Activated T-helper 1 cell treated with anti-CD3 and anti-CD28 coated beads, Interleukin-12 subunit alpha, Interleukin-12 subunit beta, Interleukin-2, Interleukin-4 antibody, amounts not matched to agents 30 ng/mL and 10 ng/mL and 1 ng/mL, durations not matched to agents 14 hours and 24 hours and 36 hours (primary cell): Measurements from ENCODE around the gene FLNB. TPM values are rescaled to one million over a fixed set of nuclear protein-coding genes. Genes with fewer than 3 reads are reported as not detected.
A peak's percentile ranks its signal among the peaks of the same experiment; 100 is the strongest.

Experiments used
- DNase-seq: peaks from one replicate; pipeline ENCODE4 v3.0.0; 2021; ENCODE audit warnings: low spot score
- H3K27ac Mint-ChIP-seq: one replicate; pipeline ENCODE4 v1.8.0; 2021; ENCODE audit warnings: mild to moderate bottlenecking, mixed read lengths
- H3K27me3 Mint-ChIP-seq: one replicate; pipeline ENCODE4 v1.8.0; 2022; ENCODE audit warnings: mild to moderate bottlenecking, moderate library complexity, mixed read lengths; ENCODE audit not compliant: insufficient read depth
- H3K36me3 Mint-ChIP-seq: one replicate; pipeline ENCODE4 v1.8.0; 2021; ENCODE audit warnings: low read depth, mixed read lengths
- H3K4me1 Mint-ChIP-seq: one replicate; pipeline ENCODE4 v1.8.0; 2021; ENCODE audit warnings: low read depth, mixed read lengths
- H3K4me3 Mint-ChIP-seq: one replicate; pipeline ENCODE4 v1.8.0; 2021; ENCODE audit warnings: mild to moderate bottlenecking, moderate library complexity, mixed read lengths
- H3K9me3 Mint-ChIP-seq: one replicate; pipeline ENCODE4 v1.8.0; 2021; ENCODE audit warnings: mixed read lengths
- intact Hi-C: fragments of 100-400 bp; cut with micrococcal nuclease; formaldehyde crosslinking; loops from one replicate; pipeline ENCODE4 v1.15.1; 2024
- total RNA-seq: library from RNA; stranded (reverse); gene quantifications from 2 replicates; pipeline ENCODE4 v1.2.3, GENCODE V29; 2022

Gene FLNB
- total RNA-seq, 1 donor from 2014 or later = 24.1 TPM

DNA sequence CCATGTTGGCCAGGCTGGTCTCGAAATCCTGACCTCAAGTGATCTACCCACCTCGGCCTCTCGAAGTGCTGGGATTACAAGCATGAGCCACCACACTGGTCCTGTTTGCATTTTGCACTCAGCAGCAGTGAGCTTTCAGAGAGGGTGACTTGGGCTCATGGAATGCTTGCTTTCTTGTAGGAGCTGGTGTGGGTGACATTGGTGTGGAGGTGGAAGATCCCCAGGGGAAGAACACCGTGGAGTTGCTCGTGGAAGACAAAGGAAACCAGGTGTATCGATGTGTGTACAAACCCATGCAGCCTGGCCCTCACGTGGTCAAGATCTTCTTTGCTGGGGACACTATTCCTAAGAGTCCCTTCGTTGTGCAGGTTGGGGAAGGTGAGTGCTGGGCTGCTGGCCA is 90.3 kb downstream of the FLNB start:
- DNase-seq = no peak
- H3K27ac Mint-ChIP-seq = no peak overlapping the region
- H3K9me3 Mint-ChIP-seq = no peaks in the 10 kb centered on the region
- no peaks in the 10 kb centered on the region for H3K27me3 Mint-ChIP-seq
- H3K36me3 Mint-ChIP-seq = peaks cover 26% of the 10 kb centered on the region
- no peak overlapping the region for H3K4me3 Mint-ChIP-seq
- H3K4me1 Mint-ChIP-seq = no peaks in the 10 kb centered on the region
- intact Hi-C loops = no loop called here

DNA sequence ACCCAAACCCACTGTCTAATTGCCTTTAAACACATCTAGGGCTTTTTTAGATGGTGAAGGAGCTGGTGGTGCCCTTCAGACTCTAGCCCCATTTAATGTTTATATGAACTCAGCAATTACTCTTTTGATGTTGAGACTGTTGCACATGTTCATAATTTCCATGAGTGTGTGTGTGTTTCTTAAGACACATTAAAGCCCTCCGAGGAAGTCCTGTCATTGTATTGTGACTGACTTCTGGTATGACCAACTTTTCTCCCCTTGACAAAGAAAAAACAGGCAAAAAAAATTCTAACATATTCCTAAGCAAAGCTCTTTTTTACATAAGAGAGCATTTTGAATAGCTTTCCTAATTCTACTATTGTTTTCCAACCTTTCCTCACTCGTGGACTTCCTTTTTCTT is 91.6 kb downstream of the FLNB start:
- H3K4me3 Mint-ChIP-seq = no peak overlapping the region
- H3K27me3 Mint-ChIP-seq = no peaks in the 10 kb centered on the region
- peaks cover 26% of the 10 kb centered on the region for H3K36me3 Mint-ChIP-seq
- intact Hi-C loops = no loop called here
- no peak for DNase-seq
- H3K9me3 Mint-ChIP-seq = no peaks in the 10 kb centered on the region
- no peak overlapping the region for H3K27ac Mint-ChIP-seq
- no peaks in the 10 kb centered on the region for H3K4me1 Mint-ChIP-seq

DNA sequence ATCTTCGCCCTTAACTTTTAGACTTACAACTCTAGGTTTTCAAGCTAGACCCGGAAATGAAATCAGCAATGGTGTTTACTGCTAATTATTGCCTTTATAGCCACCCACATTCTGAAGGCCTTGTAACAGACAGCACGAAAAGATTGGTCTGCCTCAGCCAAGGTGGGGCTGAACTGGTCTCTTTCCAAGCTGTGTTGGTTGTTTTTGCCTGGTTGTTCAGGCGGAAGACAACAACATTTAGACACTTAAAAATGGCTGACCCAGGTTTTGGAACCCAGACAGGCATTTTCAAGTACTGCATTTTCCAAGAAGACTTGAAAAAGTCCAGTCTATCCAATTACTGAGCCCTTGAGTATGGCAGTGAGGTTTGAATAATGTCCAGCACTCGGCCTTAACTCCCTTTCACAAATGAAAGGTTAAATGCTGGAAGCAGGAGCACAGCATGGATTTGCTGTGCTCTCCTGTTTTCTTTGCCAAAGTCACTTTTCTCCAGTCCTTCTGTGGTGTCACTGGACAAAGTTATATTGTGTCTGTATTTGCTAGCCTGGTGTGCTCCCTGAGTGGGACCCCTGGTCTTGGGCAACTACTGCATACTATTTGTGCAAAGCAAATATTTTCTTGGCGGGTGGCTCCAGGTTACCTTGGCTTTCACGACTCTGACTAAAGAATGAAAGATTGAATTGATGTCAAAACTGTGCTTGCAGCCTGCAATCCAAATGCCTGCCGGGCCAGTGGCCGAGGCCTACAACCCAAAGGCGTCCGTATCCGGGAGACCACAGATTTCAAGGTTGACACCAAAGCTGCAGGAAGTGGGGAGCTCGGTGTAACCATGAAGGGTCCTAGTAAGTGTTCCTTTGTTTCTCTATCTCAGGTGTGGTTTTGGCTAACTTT is 93.5 kb downstream of the FLNB start:
- Mint-ChIP-seq H3K36me3 (peaks cover 21% of the 10 kb centered on the region), H3K4me3 (no peak overlapping the region), H3K27ac (no peak overlapping the region), H3K9me3 (no peaks in the 10 kb centered on the region), H3K4me1 (no peaks in the 10 kb centered on the region), H3K27me3 (no peaks in the 10 kb centered on the region)
- intact Hi-C loops = no loop called here
- no peak for DNase-seq

DNA sequence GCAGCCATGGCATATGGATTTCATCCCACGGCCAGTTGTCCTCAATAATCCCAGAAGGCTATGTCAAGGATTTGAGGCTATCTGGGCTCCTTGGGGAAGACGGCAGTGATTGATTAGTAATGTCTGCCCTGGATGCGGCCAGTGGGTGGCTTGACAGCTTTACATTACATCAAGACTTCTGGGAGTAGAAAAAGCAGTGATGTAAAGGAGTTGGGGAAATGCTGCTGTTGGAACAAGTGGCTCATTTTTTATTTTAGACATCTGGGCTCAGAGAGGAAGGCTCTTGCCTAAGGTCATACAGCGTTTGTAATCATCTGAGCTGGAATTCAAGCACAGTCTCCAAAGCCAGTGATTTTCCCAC is 94.1 kb downstream of the FLNB start:
- no peak overlapping the region for H3K4me3 Mint-ChIP-seq
- H3K27me3 Mint-ChIP-seq = no peaks in the 10 kb centered on the region
- H3K27ac Mint-ChIP-seq = no peak overlapping the region
- peaks cover 24% of the 10 kb centered on the region for H3K36me3 Mint-ChIP-seq
- intact Hi-C loops = no loop called here
- H3K4me1 Mint-ChIP-seq = no peaks in the 10 kb centered on the region
- H3K9me3 Mint-ChIP-seq = no peaks in the 10 kb centered on the region
- no peak for DNase-seq

DNA sequence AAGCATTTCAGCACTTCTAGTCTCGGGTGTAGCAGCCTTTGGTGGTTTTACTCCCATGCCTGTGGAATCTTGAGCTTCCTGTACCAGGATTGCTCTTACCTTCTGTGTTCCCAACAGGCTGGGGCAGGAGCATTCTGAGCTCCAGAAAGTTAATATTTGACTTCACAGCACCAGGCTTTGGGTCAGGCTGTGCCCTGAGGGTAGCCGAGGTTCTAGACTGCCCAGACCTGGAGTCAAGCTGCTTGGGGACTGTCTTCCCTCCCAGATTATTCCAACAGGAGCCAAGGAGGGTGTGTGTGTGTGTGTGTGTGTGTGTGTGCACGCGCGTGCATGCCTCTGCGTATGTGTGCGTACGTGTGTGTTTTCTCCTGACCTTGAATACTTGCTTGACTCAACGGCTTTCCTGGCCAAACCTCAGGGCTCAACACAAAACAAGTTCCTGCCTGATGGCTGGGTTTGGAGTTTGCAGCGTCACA is 94.8 kb downstream of the FLNB start:
- no peaks in the 10 kb centered on the region for H3K9me3 Mint-ChIP-seq
- intact Hi-C loops = no loop called here
- H3K4me3 Mint-ChIP-seq = no peak overlapping the region
- H3K4me1 Mint-ChIP-seq = no peaks in the 10 kb centered on the region
- DNase-seq = no peak
- H3K36me3 Mint-ChIP-seq = peaks cover 26% of the 10 kb centered on the region
- H3K27me3 Mint-ChIP-seq = no peaks in the 10 kb centered on the region
- H3K27ac Mint-ChIP-seq = no peak overlapping the region

DNA sequence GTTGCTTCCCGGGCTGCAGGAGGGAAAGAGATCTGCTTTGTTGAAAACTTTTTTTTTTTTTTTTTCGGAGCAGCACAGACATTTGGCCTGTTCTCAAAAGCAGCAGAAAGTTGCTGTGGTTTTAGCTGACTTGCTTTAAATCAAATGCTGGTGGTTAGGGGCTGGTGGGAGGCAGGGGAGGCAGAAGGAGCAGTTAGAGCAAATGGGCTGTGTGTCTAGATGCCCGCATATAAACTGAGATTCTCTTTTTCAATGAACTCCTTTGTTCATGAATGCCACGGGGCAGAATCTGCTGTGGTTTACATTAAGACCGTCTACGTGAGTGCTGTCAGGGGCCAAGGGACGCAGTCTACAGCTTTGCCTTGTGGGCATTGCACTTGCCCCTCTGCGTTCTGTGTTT is 95.9 kb downstream of the FLNB start:
- Mint-ChIP-seq H3K27ac (no peak overlapping the region), H3K9me3 (no peaks in the 10 kb centered on the region), H3K36me3 (peaks cover 30% of the 10 kb centered on the region), H3K4me3 (no peak overlapping the region), H3K27me3 (no peaks in the 10 kb centered on the region), H3K4me1 (no peaks in the 10 kb centered on the region)
- DNase-seq = no peak
- intact Hi-C loops = no loop called here

DNA sequence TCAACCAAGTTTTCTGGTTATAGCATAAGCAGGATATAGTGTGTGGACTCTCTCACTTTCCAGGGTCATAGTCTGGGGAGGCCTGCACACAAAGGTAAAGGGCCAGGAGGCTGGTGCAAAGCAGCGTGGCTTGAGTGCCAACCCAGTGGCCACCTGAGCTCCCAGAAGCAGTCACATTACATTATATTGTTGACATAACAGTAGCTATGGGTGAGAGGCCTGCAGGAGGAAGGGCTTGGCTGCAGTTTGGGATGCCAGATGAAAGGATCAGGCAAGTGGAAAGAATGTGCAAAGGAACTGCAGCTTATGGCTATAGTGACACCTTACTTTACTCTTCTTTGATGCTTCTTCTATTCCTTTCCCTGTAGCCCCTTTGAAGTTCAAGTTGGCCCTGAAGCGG is 96.5 kb downstream of the FLNB start:
- no peaks in the 10 kb centered on the region for H3K4me1 Mint-ChIP-seq
- H3K36me3 Mint-ChIP-seq = peaks cover 30% of the 10 kb centered on the region
- intact Hi-C loops = no loop called here
- no peaks in the 10 kb centered on the region for H3K27me3 Mint-ChIP-seq
- no peak for DNase-seq
- H3K27ac Mint-ChIP-seq = no peak overlapping the region
- no peak overlapping the region for H3K4me3 Mint-ChIP-seq
- no peaks in the 10 kb centered on the region for H3K9me3 Mint-ChIP-seq

DNA sequence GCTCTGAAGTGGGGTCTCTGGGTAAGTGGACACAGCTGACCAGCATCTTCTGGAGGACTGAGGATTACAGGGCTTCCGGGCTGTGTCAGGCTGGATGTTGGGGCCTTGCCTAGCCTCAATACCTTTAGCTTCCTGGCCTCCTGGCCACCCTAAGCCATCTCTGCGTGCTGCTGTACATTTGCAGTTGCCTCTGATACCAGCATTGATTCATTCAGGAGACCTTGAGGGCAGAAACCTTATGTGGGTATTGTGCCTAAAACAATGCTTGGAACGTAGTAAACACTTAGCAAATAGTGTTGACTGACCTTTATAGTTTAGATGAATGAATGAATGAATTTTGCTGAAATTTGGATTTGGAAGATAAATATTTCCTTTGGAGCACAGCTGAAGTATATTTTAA is 97.0 kb downstream of the FLNB start:
- no peak overlapping the region for H3K27ac Mint-ChIP-seq
- intact Hi-C loops = no loop called here
- H3K4me1 Mint-ChIP-seq = no peaks in the 10 kb centered on the region
- H3K9me3 Mint-ChIP-seq = no peaks in the 10 kb centered on the region
- no peak overlapping the region for H3K4me3 Mint-ChIP-seq
- no peak for DNase-seq
- no peaks in the 10 kb centered on the region for H3K27me3 Mint-ChIP-seq
- H3K36me3 Mint-ChIP-seq = peaks cover 29% of the 10 kb centered on the region

DNA sequence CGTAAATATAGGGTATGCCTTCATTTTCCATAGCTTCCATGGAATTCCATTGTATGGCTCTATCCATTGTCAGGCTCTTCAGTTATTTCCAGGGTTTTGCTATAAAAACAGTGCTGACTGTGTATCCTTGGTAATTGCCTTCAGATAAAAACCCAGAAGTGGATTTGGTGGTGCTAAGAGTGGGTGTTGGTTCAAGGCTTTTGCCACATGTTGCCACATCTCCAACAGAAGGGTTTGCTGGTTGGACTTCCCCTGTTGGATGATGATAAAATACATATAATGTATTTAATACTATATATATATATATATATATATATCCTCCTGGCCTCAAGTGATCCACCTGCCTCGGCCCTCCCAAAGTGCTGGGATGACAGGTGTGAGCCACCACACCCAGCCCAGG is 97.8 kb downstream of the FLNB start:
- intact Hi-C loops = no loop called here
- no peak overlapping the region for H3K27ac Mint-ChIP-seq
- H3K9me3 Mint-ChIP-seq = no peaks in the 10 kb centered on the region
- H3K4me1 Mint-ChIP-seq = peaks cover 4% of the 10 kb centered on the region
- no peak overlapping the region for H3K4me3 Mint-ChIP-seq
- no peaks in the 10 kb centered on the region for H3K27me3 Mint-ChIP-seq
- peaks cover 33% of the 10 kb centered on the region for H3K36me3 Mint-ChIP-seq
- no peak for DNase-seq

DNA sequence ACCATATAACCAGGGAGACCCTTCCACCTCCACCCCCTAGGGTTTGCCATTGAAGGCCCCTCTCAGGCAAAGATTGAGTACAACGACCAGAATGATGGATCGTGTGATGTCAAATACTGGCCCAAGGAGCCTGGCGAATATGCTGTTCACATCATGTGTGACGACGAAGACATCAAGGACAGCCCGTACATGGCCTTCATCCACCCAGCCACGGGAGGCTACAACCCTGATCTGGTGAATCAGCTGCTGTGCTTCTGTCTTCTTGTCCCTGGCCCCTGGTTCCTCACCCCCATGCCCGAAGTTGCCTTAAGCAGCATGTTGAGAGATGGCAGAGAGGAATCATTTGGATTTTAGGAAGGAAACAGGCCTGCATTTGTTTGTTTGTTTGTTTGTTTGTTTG is 98.4 kb downstream of the FLNB start:
- Mint-ChIP-seq H3K9me3 (no peaks in the 10 kb centered on the region), H3K27me3 (no peaks in the 10 kb centered on the region), H3K27ac (no peak overlapping the region), H3K4me1 (peaks cover 10% of the 10 kb centered on the region), H3K4me3 (no peak overlapping the region), H3K36me3 (peaks cover 35% of the 10 kb centered on the region)
- intact Hi-C loops = no loop called here
- no peak for DNase-seq

DNA sequence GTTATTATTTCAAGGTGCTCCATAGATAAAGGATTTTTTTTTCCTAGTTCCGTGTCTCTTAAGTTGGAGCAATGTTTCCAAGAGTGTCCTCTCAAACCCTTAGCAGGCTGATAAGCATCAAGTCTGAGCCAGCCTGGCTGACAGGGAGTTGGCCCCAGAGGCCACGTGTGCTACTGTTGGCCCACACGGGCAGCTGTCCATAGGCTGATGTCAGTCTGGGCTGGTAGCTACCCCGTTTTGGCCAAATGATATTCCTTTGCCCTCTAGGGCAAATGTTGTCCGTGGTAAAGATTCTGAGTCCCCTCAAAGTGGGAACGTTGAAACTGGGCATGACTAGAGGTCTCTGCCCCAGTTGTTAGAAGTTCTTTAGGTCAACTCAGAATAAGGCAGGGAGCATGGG is 99.4 kb downstream of the FLNB start:
- peaks cover 16% of the 10 kb centered on the region for H3K4me1 Mint-ChIP-seq
- no peak overlapping the region for H3K4me3 Mint-ChIP-seq
- no peaks in the 10 kb centered on the region for H3K9me3 Mint-ChIP-seq
- no peak overlapping the region for H3K27ac Mint-ChIP-seq
- intact Hi-C loops = no loop called here
- peaks cover 31% of the 10 kb centered on the region for H3K36me3 Mint-ChIP-seq
- no peak for DNase-seq
- no peaks in the 10 kb centered on the region for H3K27me3 Mint-ChIP-seq

DNA sequence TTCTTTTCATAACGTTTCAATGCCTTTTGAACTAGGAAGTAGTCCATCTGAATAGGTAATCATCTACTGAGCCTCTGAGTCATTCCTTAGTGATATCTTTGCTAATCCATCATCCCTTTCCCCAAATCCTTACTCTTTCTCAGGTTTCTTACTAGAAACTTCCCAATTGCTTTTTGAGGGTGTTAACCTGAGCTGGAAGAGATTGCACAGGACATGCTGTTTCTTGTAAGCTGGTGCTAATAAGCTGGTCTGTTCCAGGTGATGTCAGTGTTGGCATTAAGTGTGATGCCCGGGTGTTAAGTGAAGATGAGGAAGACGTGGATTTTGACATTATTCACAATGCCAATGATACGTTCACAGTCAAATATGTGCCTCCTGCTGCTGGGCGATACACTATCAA is 101.5 kb downstream of the FLNB start:
- intact Hi-C loops = no loop called here
- no peaks in the 10 kb centered on the region for H3K27me3 Mint-ChIP-seq
- H3K27ac Mint-ChIP-seq = no peak overlapping the region
- peaks cover 32% of the 10 kb centered on the region for H3K36me3 Mint-ChIP-seq
- no peak overlapping the region for H3K4me3 Mint-ChIP-seq
- no peaks in the 10 kb centered on the region for H3K9me3 Mint-ChIP-seq
- DNase-seq = no peak
- H3K4me1 Mint-ChIP-seq = peaks cover 16% of the 10 kb centered on the region

DNA sequence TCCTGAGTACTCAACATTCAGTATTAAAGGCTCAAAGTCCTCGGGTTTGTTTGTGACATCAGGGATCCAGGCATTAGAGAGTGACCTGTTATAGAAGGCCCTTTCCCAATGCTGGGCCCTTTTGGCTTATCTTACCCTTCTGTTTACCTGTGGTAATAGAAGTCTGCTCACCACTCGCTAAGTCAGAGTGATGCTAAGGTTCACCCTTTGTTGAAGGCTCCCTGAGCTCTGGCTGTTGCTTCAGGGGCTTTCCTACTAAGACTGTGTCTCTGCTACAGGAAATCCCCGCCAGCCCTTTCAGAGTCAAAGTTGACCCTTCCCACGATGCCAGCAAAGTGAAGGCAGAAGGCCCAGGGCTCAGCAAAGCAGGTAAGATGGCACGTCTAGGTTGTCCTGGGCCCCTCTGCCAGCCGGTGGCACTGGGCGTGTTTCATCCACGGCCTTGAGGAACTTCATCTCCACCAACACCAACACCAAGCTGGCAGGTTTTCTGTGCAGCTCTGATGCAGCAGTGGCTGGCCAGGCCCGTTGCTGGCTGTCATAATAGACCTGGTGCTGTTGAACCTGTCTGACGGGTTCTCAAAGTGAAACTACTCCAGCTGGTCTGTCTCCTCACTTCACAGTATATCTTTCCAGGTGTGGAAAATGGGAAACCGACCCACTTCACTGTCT is 103.4 kb downstream of the FLNB start:
- intact Hi-C loops = no loop called here
- Mint-ChIP-seq H3K9me3 (no peaks in the 10 kb centered on the region), H3K4me3 (no peak overlapping the region), H3K27ac (no peak overlapping the region), H3K4me1 (peaks cover 34% of the 10 kb centered on the region), H3K27me3 (no peaks in the 10 kb centered on the region), H3K36me3 (peaks cover 33% of the 10 kb centered on the region)
- DNase-seq = peak; percentile 9
